ENCODE measurements around the gene CDH4. TPM values are rescaled to one million over a fixed set of nuclear protein-coding genes. Genes with fewer than 3 reads are reported as not detected.

The CDH4 gene
- total RNA-seq, 1 experiment from 2014 or later = not detected

- Mint-ChIP-seq H3K9me3 (ENCODE audit: unreplicated experiment) (no peaks in the 10 kb centered on the region), H3K27ac (ENCODE audit: unreplicated experiment) (no peak overlapping the region), H3K27me3 (ENCODE audit: insufficient read depth, unreplicated experiment) (peaks cover 71% of the 10 kb centered on the region), H3K4me1 (ENCODE audit: low read depth, unreplicated experiment) (no peaks in the 10 kb centered on the region), H3K4me3 (ENCODE audit: unreplicated experiment) (no peak overlapping the region), H3K36me3 (ENCODE audit: insufficient read depth, unreplicated experiment) (no peaks in the 10 kb centered on the region)
- TF ChIP-seq CTCF (IDR thresholded peaks at IDR 0.05; ENCODE audit: insufficient read depth in 1 of 2, low read depth in 1 of 2, low read length in 1 of 2, severe bottlenecking in 1 of 2, unreplicated experiment in 1 of 2) = no peak
- H3K36me3 ChIP-seq (ENCODE audit: control insufficient read depth, insufficient read depth, low read length) = no peaks in the 10 kb centered on the region
- H3K4me3 ChIP-seq (ENCODE audit: low read depth, low read length) = no peak overlapping the region
- CTCF ChIA-PET = no interaction called here
- BruUV-seq (replicated peaks) = no TSS peak
- H3K27me3 ChIP-seq (replicated peaks; ENCODE audit: control insufficient read depth, insufficient read depth, low read length) = peaks cover 16% of the 10 kb centered on the region
- H3K4me1 ChIP-seq = no peaks in the 10 kb centered on the region
- POLR2A ChIA-PET = no interaction called here
- intact Hi-C loops (cut with micrococcal nuclease; ENCODE audit: unreplicated experiment) = no loop called here
- DNase-seq = no peak
- no peaks in the 10 kb centered on the region for H3K9me3 ChIP-seq
These were observed 552.1 kb downstream of the CDH4 start for GRCh38 chr20:61803915-61804751.

- CTCF ChIA-PET = no interaction called here
- no peaks in the 10 kb centered on the region for H3K9me3 Mint-ChIP-seq (ENCODE audit: unreplicated experiment)
- H3K4me1 Mint-ChIP-seq (ENCODE audit: low read depth, unreplicated experiment) = no peaks in the 10 kb centered on the region
- H3K27me3 Mint-ChIP-seq (ENCODE audit: insufficient read depth, unreplicated experiment) = peaks cover 74% of the 10 kb centered on the region
- H3K27ac Mint-ChIP-seq (ENCODE audit: unreplicated experiment) = no peak overlapping the region
- no peaks in the 10 kb centered on the region for H3K36me3 Mint-ChIP-seq (ENCODE audit: insufficient read depth, unreplicated experiment)
- intact Hi-C loops (cut with micrococcal nuclease; ENCODE audit: unreplicated experiment) = no loop called here
- H3K36me3 ChIP-seq (ENCODE audit: control insufficient read depth, insufficient read depth, low read length) = no peaks in the 10 kb centered on the region
- no peak for TF ChIP-seq CTCF (IDR thresholded peaks at IDR 0.05; ENCODE audit: insufficient read depth in 1 of 2, low read depth in 1 of 2, low read length in 1 of 2, severe bottlenecking in 1 of 2, unreplicated experiment in 1 of 2)
- no peaks in the 10 kb centered on the region for H3K4me1 ChIP-seq
- no peak overlapping the region for H3K4me3 Mint-ChIP-seq (ENCODE audit: unreplicated experiment)
- DNase-seq = no peak
- POLR2A ChIA-PET = no interaction called here
- no TSS peak for BruUV-seq (replicated peaks)
- H3K4me3 ChIP-seq (ENCODE audit: low read depth, low read length) = no peak overlapping the region
- peaks cover 18% of the 10 kb centered on the region for H3K27me3 ChIP-seq (replicated peaks; ENCODE audit: control insufficient read depth, insufficient read depth, low read length)
- H3K9me3 ChIP-seq = no peaks in the 10 kb centered on the region
These were observed 552.8 kb downstream of the CDH4 start for GRCh38 chr20:61804752-61805295.

DNA sequence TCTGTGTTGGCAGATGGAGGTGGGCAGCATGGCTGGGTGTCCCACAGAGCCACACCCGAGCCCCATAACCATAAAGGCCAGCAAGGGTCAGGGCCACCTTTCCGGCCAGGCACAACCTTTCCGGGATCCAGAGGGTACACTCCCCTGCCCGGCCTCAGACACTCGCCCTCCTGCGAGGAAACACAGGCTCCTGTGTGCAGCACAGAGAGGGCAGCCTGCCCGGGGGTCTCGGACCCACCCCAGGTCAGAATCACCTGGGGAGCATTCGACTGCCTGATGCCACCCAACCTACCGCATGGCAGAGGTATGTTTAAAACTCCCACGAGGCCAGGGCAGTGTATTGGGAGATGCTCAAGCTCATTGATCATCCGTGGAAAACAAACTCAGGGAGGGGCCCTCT, 553.3 kb downstream of the CDH4 start:
- Mint-ChIP-seq H3K4me3 (ENCODE audit: unreplicated experiment) (no peak overlapping the region), H3K27ac (ENCODE audit: unreplicated experiment) (no peak overlapping the region), H3K27me3 (ENCODE audit: insufficient read depth, unreplicated experiment) (peaks cover 73% of the 10 kb centered on the region), H3K4me1 (ENCODE audit: low read depth, unreplicated experiment) (no peaks in the 10 kb centered on the region), H3K9me3 (ENCODE audit: unreplicated experiment) (no peaks in the 10 kb centered on the region), H3K36me3 (ENCODE audit: insufficient read depth, unreplicated experiment) (no peaks in the 10 kb centered on the region)
- Histone ChIP-seq H3K27me3 (replicated peaks; ENCODE audit: control insufficient read depth, insufficient read depth, low read length) (peaks cover 18% of the 10 kb centered on the region), H3K36me3 (ENCODE audit: control insufficient read depth, insufficient read depth, low read length) (no peaks in the 10 kb centered on the region), H3K4me1 (no peaks in the 10 kb centered on the region), H3K4me3 (ENCODE audit: low read depth, low read length) (no peak overlapping the region), H3K9me3 (no peaks in the 10 kb centered on the region)
- no peak for DNase-seq
- TF ChIP-seq CTCF (IDR thresholded peaks at IDR 0.05; ENCODE audit: insufficient read depth in 1 of 2, low read depth in 1 of 2, low read length in 1 of 2, severe bottlenecking in 1 of 2, unreplicated experiment in 1 of 2) = no peak
- intact Hi-C loops (cut with micrococcal nuclease; ENCODE audit: unreplicated experiment) = no loop called here
- BruUV-seq (replicated peaks) = no TSS peak
- POLR2A ChIA-PET = no interaction called here
- CTCF ChIA-PET = no interaction called here
